Suprapubic skin (tissue), 4 donors: ENCODE results near the gene FCMR. TPM values are rescaled to one million over a fixed set of nuclear protein-coding genes. Genes with fewer than 3 reads are reported as not detected.

Source experiments
- DNase-seq, 2 donors: peaks; one replicate each; pipeline ENCODE4 v3.0.0-alpha.2; 2019; ENCODE audit warnings: low spot score in 2 of 2
- H3K27ac ChIP-seq: fragments of 200-600 bp; sonication (generic); one replicate; pipeline ENCODE4 v1.5.1; 2019
- H3K27me3 ChIP-seq: fragments of 200-600 bp; sonication (generic); one replicate; pipeline ENCODE4 v1.5.1; 2019
- H3K36me3 ChIP-seq: fragments of 200-600 bp; sonication (generic); one replicate; pipeline ENCODE4 v1.5.1; 2019
- H3K4me1 ChIP-seq: fragments of 200-600 bp; sonication (generic); one replicate; pipeline ENCODE4 v1.5.1; 2019
- H3K4me3 ChIP-seq: fragments of 200-600 bp; sonication (generic); one replicate; pipeline ENCODE4 v1.5.1; 2019; ENCODE audit warnings: mild to moderate bottlenecking
- H3K9me3 ChIP-seq: fragments of 200-600 bp; sonication (generic); one replicate; pipeline ENCODE4 v1.5.1; 2019
- EP300 ChIP-seq: sonication (generic); formaldehyde crosslinking; IDR thresholded peaks from one replicate; pipeline ENCODE4 v1.6.1; 2017; ENCODE audit warnings: antibody characterized with exemption
- POLR2A ChIP-seq, 2 donors: fragments of 450-650 bp; IDR thresholded peaks; one replicate each; pipeline ENCODE4 v1.6.1; 2017; ENCODE audit warnings: antibody characterized with exemption in 2 of 2, mild to moderate bottlenecking in 2 of 2, moderate library complexity in 2 of 2
- POLR2AphosphoS5 ChIP-seq, 3 donors: sonication (generic); formaldehyde crosslinking; IDR thresholded peaks; one replicate each; pipeline ENCODE4 v1.6.1; 2017; ENCODE audit warnings: antibody characterized with exemption in 3 of 3
- WGBS: methylation state at CpG from one replicate; pipeline ENCODE4 v1.1.5; 2018; 5-methylcytosine and 5-hydroxymethylcytosine counted together
- total RNA-seq, 4 donors: library from RNA; depleted of rRNA; stranded (reverse); fragments of >200 nt; gene quantifications; one replicate each; pipeline ENCODE4 v1.1.0, GENCODE V29; 2016
- TF ChIP-seq, protein P1 (sequence below), 2 donors: fragments of 200-600 bp in 1 of 2; fragments of 450-650 bp in 1 of 2; sonication (generic) in 1 of 2; IDR thresholded peaks; one replicate each; pipeline ENCODE4 v1.5.1; 2016 to 2019; ENCODE audit warnings: antibody characterized with exemption in 2 of 2, mild to moderate bottlenecking in 1 of 2, moderate library complexity in 1 of 2

FCMR gene
- total RNA-seq, 4 donors from 2014 or later: 0.39 to 2.9 (median 2.2) TPM

DNA sequence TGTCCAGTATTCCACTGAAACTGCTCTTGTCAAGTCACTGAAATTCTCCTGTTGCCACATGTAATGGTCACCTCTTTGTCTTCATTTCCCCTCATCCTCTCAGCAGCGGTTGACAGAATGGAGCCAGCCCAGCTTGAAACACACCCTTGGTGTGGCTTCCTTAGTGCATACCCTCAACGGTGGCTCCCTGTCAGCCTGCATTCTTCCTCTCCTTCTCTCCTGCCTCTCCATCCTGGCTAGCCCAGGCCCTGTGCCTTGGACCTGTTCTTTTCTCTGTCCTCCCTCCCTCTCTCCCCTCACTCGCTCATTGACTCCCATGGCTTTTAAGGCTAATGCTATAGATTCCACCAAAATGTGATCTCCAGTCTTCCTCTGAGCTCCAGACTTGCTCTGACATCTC lies 3.7 kb downstream of the FCMR start:
- no peak overlapping the region for H3K27ac ChIP-seq
- H3K4me1 ChIP-seq: peaks cover 4% of the 10 kb centered on the region
- H3K36me3 ChIP-seq: no peaks in the 10 kb centered on the region
- H3K4me3 ChIP-seq: no peak overlapping the region
- H3K9me3 ChIP-seq: no peaks in the 10 kb centered on the region
- H3K27me3 ChIP-seq: peaks cover 9% of the 10 kb centered on the region
- 82% methylated on average over 3 of the region's 3 CpGs for WGBS
- DNase-seq: no peak
- TF ChIP-seq POLR2AphosphoS5 (IDR thresholded peaks at IDR 0.05): no peak
- TF ChIP-seq, protein P1, sequence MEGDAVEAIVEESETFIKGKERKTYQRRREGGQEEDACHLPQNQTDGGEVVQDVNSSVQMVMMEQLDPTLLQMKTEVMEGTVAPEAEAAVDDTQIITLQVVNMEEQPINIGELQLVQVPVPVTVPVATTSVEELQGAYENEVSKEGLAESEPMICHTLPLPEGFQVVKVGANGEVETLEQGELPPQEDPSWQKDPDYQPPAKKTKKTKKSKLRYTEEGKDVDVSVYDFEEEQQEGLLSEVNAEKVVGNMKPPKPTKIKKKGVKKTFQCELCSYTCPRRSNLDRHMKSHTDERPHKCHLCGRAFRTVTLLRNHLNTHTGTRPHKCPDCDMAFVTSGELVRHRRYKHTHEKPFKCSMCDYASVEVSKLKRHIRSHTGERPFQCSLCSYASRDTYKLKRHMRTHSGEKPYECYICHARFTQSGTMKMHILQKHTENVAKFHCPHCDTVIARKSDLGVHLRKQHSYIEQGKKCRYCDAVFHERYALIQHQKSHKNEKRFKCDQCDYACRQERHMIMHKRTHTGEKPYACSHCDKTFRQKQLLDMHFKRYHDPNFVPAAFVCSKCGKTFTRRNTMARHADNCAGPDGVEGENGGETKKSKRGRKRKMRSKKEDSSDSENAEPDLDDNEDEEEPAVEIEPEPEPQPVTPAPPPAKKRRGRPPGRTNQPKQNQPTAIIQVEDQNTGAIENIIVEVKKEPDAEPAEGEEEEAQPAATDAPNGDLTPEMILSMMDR (IDR thresholded peaks at IDR 0.05): no peak
- TF ChIP-seq POLR2A (IDR thresholded peaks at IDR 0.05): no peak
- no peak for TF ChIP-seq EP300

DNA sequence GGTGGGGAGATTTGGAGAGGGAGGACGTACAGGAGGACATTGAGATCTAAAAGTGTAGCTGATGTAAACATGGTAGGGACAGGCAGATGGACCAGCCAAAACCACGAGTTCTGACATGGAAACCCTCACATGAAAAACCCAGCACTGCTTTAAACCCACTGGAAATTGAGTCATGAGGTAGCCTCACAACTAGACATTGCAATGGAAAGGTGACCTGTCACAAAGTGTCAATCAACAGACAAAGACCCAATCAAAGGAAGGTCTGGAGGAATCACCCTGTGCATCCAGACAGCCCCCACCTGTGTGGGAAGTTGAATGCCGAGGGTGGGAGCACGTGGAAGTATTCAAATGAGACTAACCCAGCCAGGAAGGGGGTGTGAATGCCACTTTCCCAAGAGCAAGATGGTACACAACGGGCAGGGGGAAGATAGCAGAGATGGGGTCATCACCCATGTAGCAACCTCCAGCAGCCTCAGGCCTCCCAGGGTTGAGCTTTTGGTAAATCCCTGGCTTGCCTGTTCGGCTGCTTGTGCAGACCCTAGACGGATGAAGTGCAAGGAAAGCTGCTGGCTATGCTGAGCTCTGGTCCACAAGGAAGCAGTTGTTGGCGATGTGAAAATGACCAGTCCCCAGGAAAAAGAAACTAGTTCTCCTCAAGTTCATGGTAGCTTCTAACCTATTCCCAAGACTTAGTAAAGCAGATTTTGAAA lies 5.6 kb downstream of the FCMR start:
- Histone ChIP-seq H3K36me3 (no peaks in the 10 kb centered on the region), H3K9me3 (no peaks in the 10 kb centered on the region), H3K4me1 (no peaks in the 10 kb centered on the region), H3K27ac (no peak overlapping the region), H3K4me3 (no peak overlapping the region), H3K27me3 (peaks cover 9% of the 10 kb centered on the region)
- DNase-seq: no peak
- WGBS: 78% methylated on average over 8 of the region's 8 CpGs
- TF ChIP-seq POLR2AphosphoS5 (IDR thresholded peaks at IDR 0.05) (no peak), POLR2A (IDR thresholded peaks at IDR 0.05) (no peak), EP300 (no peak)
- TF ChIP-seq, protein P1 (IDR thresholded peaks at IDR 0.05): no peak

GRCh38 chr1:206915030-206915735 lies 6.6 kb downstream of the FCMR start:
- Histone ChIP-seq H3K4me1 (peaks cover 5% of the 10 kb centered on the region), H3K9me3 (no peaks in the 10 kb centered on the region), H3K36me3 (no peaks in the 10 kb centered on the region), H3K27ac (no peak overlapping the region), H3K4me3 (no peak overlapping the region), H3K27me3 (peaks cover 9% of the 10 kb centered on the region)
- no peak for TF ChIP-seq POLR2A (IDR thresholded peaks at IDR 0.05)
- TF ChIP-seq EP300: no peak
- no peak for TF ChIP-seq POLR2AphosphoS5 (IDR thresholded peaks at IDR 0.05)
- TF ChIP-seq, protein P1 (IDR thresholded peaks at IDR 0.05): no peak
- no peak for DNase-seq
- WGBS: 87% methylated on average over 15 of the region's 15 CpGs

DNA sequence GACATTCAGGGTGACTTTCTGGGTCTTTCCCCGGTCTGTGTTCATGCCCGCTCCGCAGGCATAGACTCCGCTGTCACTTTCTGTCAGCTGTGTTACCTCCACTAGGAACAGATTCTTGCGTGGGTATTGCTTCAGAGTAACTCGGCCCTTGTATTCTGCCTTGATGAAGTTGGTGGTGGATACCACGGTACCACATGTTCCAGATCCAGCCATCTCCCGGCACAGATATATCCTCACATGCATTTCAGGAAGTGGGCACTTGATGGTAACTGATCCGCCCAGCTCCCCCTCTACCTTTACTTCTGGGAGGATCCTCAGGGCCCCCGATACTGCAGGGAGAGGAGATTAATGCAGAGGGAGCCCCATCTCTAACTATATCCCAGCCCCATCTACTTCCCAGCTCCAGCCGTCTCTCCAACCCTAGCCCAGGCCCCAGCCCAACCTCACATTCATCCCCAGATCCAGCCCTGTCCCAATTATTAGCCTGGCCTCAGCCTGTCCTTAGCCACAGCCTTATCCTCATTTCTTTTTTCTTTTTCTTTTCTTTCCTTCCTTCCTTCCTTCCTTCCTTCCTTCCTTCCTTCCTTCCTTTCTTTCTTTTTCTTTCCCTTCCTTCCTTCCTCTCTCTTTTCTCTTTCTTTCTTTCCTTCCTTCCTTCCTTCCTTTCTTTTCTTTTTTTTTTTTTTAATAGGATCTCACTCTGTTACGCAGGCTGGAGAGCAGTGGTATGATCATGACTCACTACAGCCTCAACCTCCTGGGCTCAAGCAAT lies 7.8 kb downstream of the FCMR start:
- no peak overlapping the region for H3K4me3 ChIP-seq
- no peaks in the 10 kb centered on the region for H3K9me3 ChIP-seq
- 87% methylated on average over 12 of the region's 12 CpGs for WGBS
- no peak overlapping the region for H3K27ac ChIP-seq
- DNase-seq: no peak
- no peaks in the 10 kb centered on the region for H3K36me3 ChIP-seq
- H3K4me1 ChIP-seq: peaks cover 17% of the 10 kb centered on the region
- peaks cover 19% of the 10 kb centered on the region for H3K27me3 ChIP-seq
- TF ChIP-seq EP300: no peak
- TF ChIP-seq, protein P1 (IDR thresholded peaks at IDR 0.05): no peak
- TF ChIP-seq POLR2AphosphoS5 (IDR thresholded peaks at IDR 0.05): no peak
- no peak for TF ChIP-seq POLR2A (IDR thresholded peaks at IDR 0.05)
